Panc1 (cell line): ENCODE results near the gene AGAP1. TPM values are rescaled to one million over a fixed set of nuclear protein-coding genes. Genes with fewer than 3 reads are reported as not detected.

Experiments used
- ATAC-seq: fragments of 200-7000 bp; cut with Tn5 transposase; 2 replicates; pipeline ENCODE4 v1.9.1; 2020; ENCODE audit warnings: mild to moderate bottlenecking, moderate library complexity
- BruUV-seq: library from RNA; stranded (reverse); fragments of 400-500 nt; replicated peaks from 2 replicates; lab custom pipeline; 2021; lab: Mats Ljungman, UMichigan
- CTCF ChIA-PET: fragments of 300-600 bp; sonication (Branson Sonifier 250); formaldehyde crosslinking; loops from one replicate; lab custom pipeline; 2022; ENCODE audit warnings: antibody characterized with exemption; lab: Charles Lee
- POLR2A ChIA-PET: fragments of 300-600 bp; sonication (Branson Sonifier 250); formaldehyde crosslinking; loops from one replicate; lab custom pipeline; 2022; ENCODE audit warnings: antibody characterized with exemption; lab: Charles Lee
- DNase-seq: peaks from one replicate; pipeline ENCODE4 v3.0.0-alpha.2; 2010; ENCODE audit warnings: low read depth, low spot score
- H3K27ac ChIP-seq: 2 replicates; pipeline ENCODE4 v1.5.1; 2011; ENCODE audit warnings: mild to moderate bottlenecking, low read length, inconsistent platforms
- H3K27me3 ChIP-seq: fragments of 200-500 bp; sonication (Bioruptor generic); 2 replicates; pipeline ENCODE4 v1.6.0; 2014; ENCODE audit warnings: low read length, inconsistent platforms; ENCODE audit not compliant: control insufficient read depth, insufficient read depth
- H3K36me3 ChIP-seq: fragments of 200-500 bp; sonication (Bioruptor generic); 2 replicates; pipeline ENCODE4 v1.5.1; 2014; ENCODE audit warnings: inconsistent platforms, mild to moderate bottlenecking, low read length, moderate library complexity; ENCODE audit not compliant: control insufficient read depth, insufficient read depth
- H3K4me1 ChIP-seq: 2 replicates; pipeline ENCODE4 v1.5.1; 2011; ENCODE audit warnings: inconsistent platforms, mild to moderate bottlenecking, low read length, moderate library complexity; ENCODE audit not compliant: control insufficient read depth, insufficient read depth
- H3K4me3 ChIP-seq, 2 experiments: 2 replicates each; pipeline ENCODE4 v1.5.1; 2011 to 2012; ENCODE audit warnings: low read depth in 2 of 2, low read length in 2 of 2, mild to moderate bottlenecking in 2 of 2, inconsistent platforms in 1 of 2, moderate library complexity in 1 of 2
- H3K9me3 ChIP-seq: fragments of 200-500 bp; sonication (Bioruptor generic); 2 replicates; pipeline ENCODE4 v1.5.1; 2014; ENCODE audit warnings: low read depth, mild to moderate bottlenecking, inconsistent platforms, low read length, moderate library complexity; ENCODE audit not compliant: control insufficient read depth, insufficient read depth
- CTCF ChIP-seq: fragments of 450-650 bp; IDR thresholded peaks from 2 replicates; pipeline ENCODE4 v1.5.1; 2017; ENCODE audit warnings: mild to moderate bottlenecking
- POLR2AphosphoS5 ChIP-seq: IDR thresholded peaks from 2 replicates; pipeline ENCODE4 v1.6.1; 2012; ENCODE audit warnings: mild to moderate bottlenecking, low read depth, low read length, moderate library complexity
- REST ChIP-seq, 2 experiments: IDR thresholded peaks; 2 replicates each; pipeline ENCODE4 v1.6.1; 2011 to 2012; ENCODE audit warnings: low read depth in 2 of 2, control low read depth in 1 of 2, low read length in 1 of 2, mild to moderate bottlenecking in 1 of 2, moderate library complexity in 1 of 2; ENCODE audit not compliant: insufficient read depth in 1 of 2
- SIN3A ChIP-seq: IDR thresholded peaks from 2 replicates; pipeline ENCODE4 v1.6.1; 2012; ENCODE audit warnings: low read depth, mild to moderate bottlenecking, low read length, moderate library complexity, borderline replicate concordance; ENCODE audit not compliant: insufficient read depth
- TCF7L2 ChIP-seq: IDR thresholded peaks from 2 replicates; pipeline ENCODE4 v1.6.1; 2011; ENCODE audit warnings: mild to moderate bottlenecking, low read depth, low read length, inconsistent platforms
- in situ Hi-C: cut with HindIII; loops from 2 replicates; pipeline ENCODE4 v1.10.0; 2016; ENCODE audit warnings: low sequenced_read_pairs, low pct_unique_long_range_greater_than_20kb
- intact Hi-C: fragments of 100-400 bp; cut with micrococcal nuclease; formaldehyde crosslinking; loops from one replicate; pipeline ENCODE4 v1.10.0; 2022; ENCODE audit not compliant: unreplicated experiment
- total RNA-seq: library from RNA; stranded (reverse); gene quantifications from one replicate; pipeline ENCODE4 v1.2.1, GENCODE V29; 2021; ENCODE audit not compliant: unreplicated experiment

The AGAP1 gene
- total RNA-seq, 1 experiment from 2014 or later: 38.9 TPM

GRCh38 chr2:236070236-236070635 lies 576.4 kb downstream of the AGAP1 start:
- no peak overlapping the region for H3K27ac ChIP-seq
- H3K36me3 ChIP-seq: no peaks in the 10 kb centered on the region; the same call in 1 of the 2 replicates
- H3K9me3 ChIP-seq: no peaks in the 10 kb centered on the region
- BruUV-seq: no TSS peak
- DNase-seq (no peak), ATAC-seq (no peak)
- no peaks in the 10 kb centered on the region for H3K27me3 ChIP-seq
- no peaks in the 10 kb centered on the region for H3K4me1 ChIP-seq
- CTCF ChIA-PET: no interaction called here
- no peak for TF ChIP-seq SIN3A
- no peak for TF ChIP-seq POLR2AphosphoS5
- no peak for TF ChIP-seq REST (IDR thresholded peaks at IDR 0.05; ENCODE audit: insufficient read depth in 1 of 2, low read depth in 2 of 2, low read length in 1 of 2)
- no peak for TF ChIP-seq TCF7L2
- TF ChIP-seq CTCF: no peak
- intact Hi-C loops (no loop called here), in situ Hi-C loops (no loop called here)
- POLR2A ChIA-PET: no interaction called here
- no peak overlapping the region for H3K4me3 ChIP-seq

GRCh38 chr2:236073246-236073645 lies 579.4 kb downstream of the AGAP1 start:
- Histone ChIP-seq H3K27ac (no peak overlapping the region), H3K27me3 (no peaks in the 10 kb centered on the region), H3K4me3 (no peak overlapping the region), H3K9me3 (no peaks in the 10 kb centered on the region), H3K36me3 (no peaks in the 10 kb centered on the region; the same call in 1 of the 2 replicates), H3K4me1 (no peaks in the 10 kb centered on the region)
- POLR2A ChIA-PET: interaction anchor here (0.6 kb wide), 1 partner anchor 23 kb away, joined by 3 read pairs; no protein-coding TSS in a partner anchor
- in situ Hi-C loops (no loop called here), intact Hi-C loops (no loop called here)
- CTCF ChIA-PET: interaction anchor here (0.6 kb wide), 1 partner anchor 58 kb away, joined by 4 read pairs; no protein-coding TSS in a partner anchor
- DNase-seq (no peak), ATAC-seq (no peak)
- BruUV-seq: no TSS peak
- TF ChIP-seq CTCF (no peak), TCF7L2 (no peak), REST (IDR thresholded peaks at IDR 0.05; ENCODE audit: insufficient read depth in 1 of 2, low read depth in 2 of 2, low read length in 1 of 2) (no peak), SIN3A (no peak), POLR2AphosphoS5 (no peak)
